Measurements from ENCODE around the gene CLCF1.
A peak's percentile ranks its signal among the peaks of the same experiment; 100 is the strongest.

The CLCF1 gene

GRCh38 chr11:67410984-67411784 lies 37.8 kb upstream of the CLCF1 start:
- H2BK15ac ChIP-seq (ENCODE audit: low read depth, poor library complexity, severe bottlenecking), result no peak overlapping the region
- WGBS, result 82% methylated on average over 17 of the region's 17 CpGs
- no peak overlapping the region for H3K4me3 ChIP-seq (ENCODE audit: insufficient read depth in 1 of 2, low read depth in 1 of 2, low read length in 2 of 2)
- no peak overlapping the region for H3K18ac ChIP-seq (ENCODE audit: low read depth in 1 of 2, low read length in 2 of 2)
- peaks cover 43 to 86% of the 10 kb centered on the region in 2 experiments for H3K27me3 ChIP-seq (ENCODE audit: control insufficient read depth in 1 of 2, insufficient read depth in 1 of 2, low read length in 2 of 2)
- no peak overlapping the region for H3K9ac ChIP-seq (ENCODE audit: low read length)
- no peak overlapping the region for H3K23ac ChIP-seq (ENCODE audit: low read length in 2 of 2)
- H3K14ac ChIP-seq (ENCODE audit: low read length in 2 of 2), result no peak overlapping the region
- no peak overlapping the region for H3K4me2 ChIP-seq (ENCODE audit: low read length, poor library complexity, severe bottlenecking)
- no peaks in the 10 kb centered on the region for H3K79me1 ChIP-seq (replicated peaks; ENCODE audit: low read length, poor library complexity, severe bottlenecking)
- H2BK5ac ChIP-seq (ENCODE audit: low read depth, low read length, poor library complexity, severe bottlenecking), result no peak overlapping the region
- no peak overlapping the region for H3K27ac ChIP-seq (ENCODE audit: low read length, poor library complexity, severe bottlenecking)
- no peak overlapping the region for H3K4ac ChIP-seq (ENCODE audit: low read depth in 1 of 2, low read length in 2 of 2)
- peaks cover 22% of the 10 kb centered on the region for H3K4me1 ChIP-seq (ENCODE audit: control insufficient read depth, insufficient read depth, low read depth, low read length)
- H3K36me3 ChIP-seq (ENCODE audit: control insufficient read depth in 1 of 2, insufficient read depth in 2 of 2, low read depth in 1 of 2, low read length in 2 of 2), result no peaks in the 10 kb centered on the region
- no peak overlapping the region for H2AK5ac ChIP-seq (ENCODE audit: low read length, severe bottlenecking)
- no peak overlapping the region for H4K91ac ChIP-seq (ENCODE audit: low read length)
- H3K9me3 ChIP-seq (ENCODE audit: control insufficient read depth, low read length), result no peaks in the 10 kb centered on the region
- no peak overlapping the region for H4K8ac ChIP-seq (ENCODE audit: low read length)
- DNase-seq, result no peak
- H2AFZ ChIP-seq (ENCODE audit: low read depth, low read length), result no peak overlapping the region
- H2BK12ac ChIP-seq (ENCODE audit: low read length in 2 of 2), result no peak overlapping the region
- H2BK120ac ChIP-seq (ENCODE audit: low read depth, low read length), result no peak overlapping the region

- no peak overlapping the region for H3K18ac ChIP-seq (ENCODE audit: low read depth in 1 of 2, low read length in 2 of 2)
- H3K36me3 ChIP-seq (ENCODE audit: control insufficient read depth in 1 of 2, insufficient read depth in 2 of 2, low read depth in 1 of 2, low read length in 2 of 2), result no peaks in the 10 kb centered on the region
- no peak overlapping the region for H3K4ac ChIP-seq (ENCODE audit: low read depth in 1 of 2, low read length in 2 of 2)
- H2BK12ac ChIP-seq (ENCODE audit: low read length in 2 of 2), result no peak overlapping the region
- no peak overlapping the region for H3K14ac ChIP-seq (ENCODE audit: low read length in 2 of 2)
- no peak overlapping the region for H2AFZ ChIP-seq (ENCODE audit: low read depth, low read length)
- H2BK5ac ChIP-seq (ENCODE audit: low read depth, low read length, poor library complexity, severe bottlenecking), result no peak overlapping the region
- no peak overlapping the region for H3K27ac ChIP-seq (ENCODE audit: low read length, poor library complexity, severe bottlenecking)
- H3K4me2 ChIP-seq (ENCODE audit: low read length, poor library complexity, severe bottlenecking), result no peak overlapping the region
- H3K4me3 ChIP-seq (ENCODE audit: insufficient read depth in 1 of 2, low read depth in 1 of 2, low read length in 2 of 2), result no peak overlapping the region
- H2BK120ac ChIP-seq (ENCODE audit: low read depth, low read length), result no peak overlapping the region
- H2AK5ac ChIP-seq (ENCODE audit: low read length, severe bottlenecking), result no peak overlapping the region
- no peak overlapping the region for H4K8ac ChIP-seq (ENCODE audit: low read length)
- DNase-seq, result no peak
- peaks cover 15% of the 10 kb centered on the region for H3K4me1 ChIP-seq (ENCODE audit: control insufficient read depth, insufficient read depth, low read depth, low read length)
- H3K9me3 ChIP-seq (ENCODE audit: control insufficient read depth, low read length), result no peaks in the 10 kb centered on the region
- 82% methylated on average over 14 of the region's 15 CpGs for WGBS
- H3K79me1 ChIP-seq (replicated peaks; ENCODE audit: low read length, poor library complexity, severe bottlenecking), result no peaks in the 10 kb centered on the region
- H2BK15ac ChIP-seq (ENCODE audit: low read depth, poor library complexity, severe bottlenecking), result no peak overlapping the region
- H3K9ac ChIP-seq (ENCODE audit: low read length), result no peak overlapping the region
- peaks cover 43 to 87% of the 10 kb centered on the region in 2 experiments for H3K27me3 ChIP-seq (ENCODE audit: control insufficient read depth in 1 of 2, insufficient read depth in 1 of 2, low read length in 2 of 2)
- no peak overlapping the region for H3K23ac ChIP-seq (ENCODE audit: low read length in 2 of 2)
- H4K91ac ChIP-seq (ENCODE audit: low read length), result no peak overlapping the region
Measured at GRCh38 chr11:67410369-67410831, 37.0 kb upstream of the CLCF1 start.

GRCh38 chr11:67409781-67410368 lies 36.5 kb upstream of the CLCF1 start:
- no peak overlapping the region for H4K8ac ChIP-seq (ENCODE audit: low read length)
- H3K79me1 ChIP-seq (replicated peaks; ENCODE audit: low read length, poor library complexity, severe bottlenecking), result no peaks in the 10 kb centered on the region
- peak overlapping the region; percentile 11 for H2AFZ ChIP-seq (ENCODE audit: low read depth, low read length)
- WGBS, result 51% methylated on average over 12 of the region's 13 CpGs
- peaks cover 10% of the 10 kb centered on the region for H3K4me1 ChIP-seq (ENCODE audit: control insufficient read depth, insufficient read depth, low read depth, low read length)
- H2BK5ac ChIP-seq (ENCODE audit: low read depth, low read length, poor library complexity, severe bottlenecking), result no peak overlapping the region
- no peak overlapping the region for H3K4me3 ChIP-seq (ENCODE audit: insufficient read depth in 1 of 2, low read depth in 1 of 2, low read length in 2 of 2)
- H3K27ac ChIP-seq (ENCODE audit: low read length, poor library complexity, severe bottlenecking), result no peak overlapping the region
- H3K27me3 ChIP-seq (ENCODE audit: control insufficient read depth in 1 of 2, insufficient read depth in 1 of 2, low read length in 2 of 2), result peaks cover 40 to 83% of the 10 kb centered on the region in 2 experiments
- no peak overlapping the region for H2BK15ac ChIP-seq (ENCODE audit: low read depth, poor library complexity, severe bottlenecking)
- H3K9ac ChIP-seq (ENCODE audit: low read length), result no peak overlapping the region
- no peak overlapping the region for H2BK120ac ChIP-seq (ENCODE audit: low read depth, low read length)
- H2AK5ac ChIP-seq (ENCODE audit: low read length, severe bottlenecking), result no peak overlapping the region
- no peak overlapping the region for H3K23ac ChIP-seq (ENCODE audit: low read length in 2 of 2)
- H2BK12ac ChIP-seq (ENCODE audit: low read length in 2 of 2), result no peak overlapping the region
- DNase-seq, result no peak
- no peaks in the 10 kb centered on the region for H3K9me3 ChIP-seq (ENCODE audit: control insufficient read depth, low read length)
- no peak overlapping the region for H3K4me2 ChIP-seq (ENCODE audit: low read length, poor library complexity, severe bottlenecking)
- H4K91ac ChIP-seq (ENCODE audit: low read length), result no peak overlapping the region
- H3K36me3 ChIP-seq (ENCODE audit: control insufficient read depth in 1 of 2, insufficient read depth in 2 of 2, low read depth in 1 of 2, low read length in 2 of 2), result no peaks in the 10 kb centered on the region
- no peak overlapping the region for H3K4ac ChIP-seq (ENCODE audit: low read depth in 1 of 2, low read length in 2 of 2)
- peak overlapping the region in 1 of 2 experiments; percentile 28 for H3K14ac ChIP-seq (ENCODE audit: low read length in 2 of 2)
- H3K18ac ChIP-seq (ENCODE audit: low read depth in 1 of 2, low read length in 2 of 2), result peak overlapping the region in 1 of 2 experiments; percentile 25

GRCh38 chr11:67409261-67409666 lies 35.9 kb upstream of the CLCF1 start:
- no peaks in the 10 kb centered on the region for H3K36me3 ChIP-seq (ENCODE audit: control insufficient read depth in 1 of 2, insufficient read depth in 2 of 2, low read depth in 1 of 2, low read length in 2 of 2)
- H3K14ac ChIP-seq (ENCODE audit: low read length in 2 of 2), result no peak overlapping the region
- H3K4ac ChIP-seq (ENCODE audit: low read depth in 1 of 2, low read length in 2 of 2), result no peak overlapping the region
- no peak overlapping the region for H3K9ac ChIP-seq (ENCODE audit: low read length)
- H3K9me3 ChIP-seq (ENCODE audit: control insufficient read depth, low read length), result no peaks in the 10 kb centered on the region
- H3K27ac ChIP-seq (ENCODE audit: low read length, poor library complexity, severe bottlenecking), result no peak overlapping the region
- H3K4me2 ChIP-seq (ENCODE audit: low read length, poor library complexity, severe bottlenecking), result no peak overlapping the region
- no peaks in the 10 kb centered on the region for H3K79me1 ChIP-seq (replicated peaks; ENCODE audit: low read length, poor library complexity, severe bottlenecking)
- H4K91ac ChIP-seq (ENCODE audit: low read length), result no peak overlapping the region
- no peak overlapping the region for H4K8ac ChIP-seq (ENCODE audit: low read length)
- no peak overlapping the region for H2BK5ac ChIP-seq (ENCODE audit: low read depth, low read length, poor library complexity, severe bottlenecking)
- no peak overlapping the region for H3K4me3 ChIP-seq (ENCODE audit: insufficient read depth in 1 of 2, low read depth in 1 of 2, low read length in 2 of 2)
- no peak overlapping the region for H3K18ac ChIP-seq (ENCODE audit: low read depth in 1 of 2, low read length in 2 of 2)
- no peak overlapping the region for H2BK120ac ChIP-seq (ENCODE audit: low read depth, low read length)
- peaks cover 38 to 77% of the 10 kb centered on the region in 2 experiments for H3K27me3 ChIP-seq (ENCODE audit: control insufficient read depth in 1 of 2, insufficient read depth in 1 of 2, low read length in 2 of 2)
- no peak for DNase-seq
- H3K23ac ChIP-seq (ENCODE audit: low read length in 2 of 2), result no peak overlapping the region
- H2BK12ac ChIP-seq (ENCODE audit: low read length in 2 of 2), result no peak overlapping the region
- H3K4me1 ChIP-seq (ENCODE audit: control insufficient read depth, insufficient read depth, low read depth, low read length), result peaks cover 10% of the 10 kb centered on the region
- 83% methylated on average over 24 of the region's 24 CpGs for WGBS
- no peak overlapping the region for H2AFZ ChIP-seq (ENCODE audit: low read depth, low read length)
- H2BK15ac ChIP-seq (ENCODE audit: low read depth, poor library complexity, severe bottlenecking), result no peak overlapping the region
- no peak overlapping the region for H2AK5ac ChIP-seq (ENCODE audit: low read length, severe bottlenecking)
